NCI-H1417 (cell line): ENCODE results near the gene ERVH48-1.
"Not testable (repeated sequence)": the region's sequence is repeated elsewhere in the genome, so short reads cannot be mapped to it uniquely, and the experiment has no call there.

Experiments
- DNase-seq, 3 experiments: peaks; one replicate each; lab custom pipeline; 2025; lab: John Stamatoyannopoulos, UW

The ERVH48-1 gene

GRCh38 chr21:42906233-42906632, 19.2 kb downstream of the ERVH48-1 start:
- DNase-seq, result no peak

- no peak for DNase-seq
Measured at GRCh38 chr21:42905195-42905594, 20.2 kb downstream of the ERVH48-1 start.

- DNase-seq, result no peak
Measured at GRCh38 chr21:42903817-42904216, 21.6 kb downstream of the ERVH48-1 start.

GRCh38 chr21:42900446-42900845, 25.0 kb downstream of the ERVH48-1 start:
- DNase-seq, result no peak

DNA sequence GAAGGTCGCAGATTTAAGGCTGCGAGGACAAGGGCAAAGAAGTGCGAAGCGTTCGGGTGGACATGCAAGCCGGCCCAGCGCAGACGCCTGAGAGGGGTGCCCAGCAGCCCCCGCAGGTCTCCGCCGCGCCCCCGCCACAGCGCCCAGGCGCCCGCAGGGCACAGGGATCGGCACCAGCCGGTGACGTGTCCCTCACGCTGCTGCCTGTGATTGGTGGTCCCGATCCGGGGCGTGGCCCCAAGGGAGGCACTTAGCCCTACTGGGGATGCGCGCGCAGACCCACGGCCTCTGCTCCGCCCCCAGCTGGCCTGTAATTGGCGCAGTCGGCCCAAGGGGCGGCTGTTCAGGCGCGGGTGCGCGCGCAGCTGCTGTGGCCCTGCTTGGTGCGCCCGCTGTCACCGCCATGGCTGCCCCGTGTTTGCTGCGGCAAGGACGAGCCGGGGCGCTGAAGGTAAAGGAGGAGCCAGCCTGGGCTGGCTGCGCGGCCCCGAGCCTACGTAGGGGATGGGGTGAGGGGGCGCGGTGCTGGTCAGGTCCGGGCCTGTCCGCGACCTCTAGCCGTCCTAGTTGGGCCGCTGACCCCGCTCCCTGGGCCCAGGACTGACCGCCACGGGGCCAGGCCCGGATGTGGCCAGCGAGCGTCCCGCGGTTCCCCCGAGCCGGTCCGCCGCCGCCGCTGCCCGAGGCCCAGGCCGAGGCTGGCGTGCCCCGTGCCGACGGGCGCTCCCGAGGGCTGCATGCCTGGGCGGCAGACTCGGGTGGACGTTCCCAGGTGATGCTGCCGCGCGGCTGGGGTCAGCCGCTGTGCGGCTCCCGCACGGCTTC, 32.3 kb downstream of the ERVH48-1 start, which contains the start of gene NDUFV3:
Gene NDUFV3, plus strand, starts transcription at position 379 of the 825 bp plus-strand sequence. Its CDS starts 25 bp downstream, at position 404.
- peak; percentile 100 for DNase-seq

DNA sequence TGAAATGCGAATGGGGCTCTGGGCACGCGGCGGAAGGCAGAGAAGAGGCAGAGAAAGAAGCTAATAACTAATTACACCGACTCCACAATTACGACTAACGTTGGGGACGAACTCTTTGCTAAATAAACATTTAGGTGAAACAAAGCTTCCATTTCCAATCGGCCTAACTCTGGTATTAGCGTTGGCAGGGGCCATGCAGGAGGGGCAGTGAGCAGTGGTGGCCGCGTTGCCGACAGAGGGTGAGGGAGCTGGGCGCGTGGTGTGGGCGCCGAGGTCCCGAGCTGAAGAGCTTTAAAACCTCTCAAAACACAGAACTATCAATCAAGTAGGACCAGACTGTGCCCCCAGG, 32.9 kb downstream of the ERVH48-1 start:
- DNase-seq, result peak in 1 of 3 experiments; percentile 37

- peak in 1 of 3 experiments; percentile 12 for DNase-seq
Measured at GRCh38 chr21:42887326-42887725, 38.1 kb downstream of the ERVH48-1 start.

- no peak for DNase-seq
Measured at GRCh38 chr21:42883921-42884320, 41.5 kb downstream of the ERVH48-1 start.

DNA sequence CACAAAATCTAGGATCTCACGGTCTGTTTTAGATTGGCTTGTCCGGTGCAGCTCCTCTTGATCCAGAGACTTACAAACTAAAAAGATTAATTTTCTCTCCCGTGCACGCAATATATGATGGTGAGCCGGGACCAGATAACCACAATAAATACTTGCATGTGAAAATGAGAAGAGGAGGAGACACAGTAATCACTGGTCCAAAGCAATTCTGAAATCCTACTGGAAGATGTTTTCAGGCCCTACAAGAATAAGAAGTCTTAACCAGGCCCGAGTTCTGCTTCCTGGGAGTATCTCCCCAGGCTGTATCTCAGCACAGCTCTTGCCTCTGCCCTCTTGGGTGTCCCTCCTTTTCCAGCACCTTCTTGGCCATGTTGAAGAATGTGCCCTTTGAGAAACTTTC, 45.1 kb downstream of the ERVH48-1 start:
- DNase-seq, result no peak

DNA sequence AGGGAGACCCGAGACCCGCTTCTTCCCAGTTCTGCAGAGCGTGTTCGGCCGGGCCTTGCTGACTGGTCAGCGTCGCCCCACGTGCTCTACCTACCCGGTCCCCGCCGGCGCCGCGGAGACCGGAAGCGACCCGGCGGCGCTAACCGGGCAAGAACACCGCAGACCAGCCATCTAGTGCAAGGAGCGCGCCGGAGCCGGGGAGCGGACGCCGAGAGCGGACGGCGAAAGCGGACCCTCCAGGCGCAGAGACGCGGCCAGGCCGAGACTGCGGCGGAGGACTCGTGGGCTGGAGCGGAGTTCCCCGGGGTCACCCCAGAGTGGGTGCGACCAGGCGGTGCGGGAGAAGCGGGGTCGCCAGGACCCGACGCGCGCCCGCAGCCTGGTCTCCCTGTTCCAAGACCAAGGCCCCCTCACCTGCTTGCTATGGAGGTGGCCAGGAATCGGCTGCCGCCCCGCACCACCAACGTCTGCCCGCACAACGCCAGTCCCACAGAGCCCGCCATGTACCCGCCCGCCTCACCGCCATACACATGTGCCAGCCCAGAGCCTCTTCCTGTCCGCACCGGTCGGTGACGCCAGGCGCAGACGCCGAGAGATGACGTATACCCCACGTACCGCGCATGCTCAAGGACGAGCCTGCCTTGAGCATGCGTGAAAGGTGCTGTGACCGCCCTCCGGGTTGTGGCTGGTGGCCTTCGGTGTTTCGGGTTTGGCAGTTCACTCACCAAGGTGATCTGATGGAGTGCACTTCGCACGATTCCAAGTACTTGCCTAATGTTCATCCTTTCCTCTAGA, 46.2 kb downstream of the ERVH48-1 start, which contains the start of gene WDR4:
Gene WDR4, minus strand, starts transcription at position 547 of the 795 bp plus-strand sequence. Its CDS starts 44 bp downstream, at position 503.
- peak; percentile 98 to 99 (median 99) for DNase-seq

- no peak for DNase-seq
Measured at GRCh38 chr21:42878678-42878992, 46.8 kb downstream of the ERVH48-1 start.

DNA sequence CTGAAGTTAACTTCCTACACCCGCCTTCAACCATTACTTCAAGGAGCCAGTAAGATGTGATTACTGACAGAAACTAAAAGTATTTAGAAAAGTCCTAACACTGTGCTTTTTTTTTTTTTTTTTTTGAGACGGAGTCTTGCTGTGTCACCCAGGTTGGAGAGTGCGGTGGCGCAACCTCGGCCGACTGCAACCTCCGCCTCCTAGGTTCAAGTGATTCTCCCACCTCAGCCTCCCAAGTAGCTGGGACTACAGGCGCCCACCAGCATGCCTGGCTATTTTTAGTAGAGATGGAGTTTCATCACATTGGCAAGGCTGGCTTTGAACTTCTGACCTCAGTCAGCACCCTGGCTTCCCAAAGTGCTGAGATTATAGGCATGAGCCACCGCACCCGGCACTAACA, 49.6 kb downstream of the ERVH48-1 start:
- DNase-seq, result not testable (repeated sequence)

DNA sequence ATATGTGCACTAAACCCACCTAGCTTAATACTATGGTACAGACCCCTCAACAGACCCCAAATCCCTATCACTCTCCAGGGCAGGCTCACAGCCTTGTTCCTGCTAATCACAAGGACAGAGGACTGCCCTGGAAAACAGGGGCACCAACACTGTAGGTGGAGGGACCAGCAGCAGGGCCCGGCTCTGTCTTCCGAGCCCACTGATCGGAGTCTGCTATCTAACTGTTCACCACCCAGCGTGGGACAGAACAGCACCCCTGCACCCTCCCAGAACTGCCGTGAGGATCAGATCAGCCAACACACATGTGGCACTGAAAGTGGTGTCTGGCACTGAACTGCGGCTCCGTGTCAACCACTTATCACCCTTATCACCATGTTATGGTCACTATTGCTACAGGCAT, 52.3 kb downstream of the ERVH48-1 start:
- DNase-seq, result no peak

GRCh38 chr21:42868196-42868595, 57.2 kb downstream of the ERVH48-1 start:
- DNase-seq, result no peak
